Stimulated activated CD4-positive, alpha-beta T cell treated with anti-CD3 and anti-CD28 coated beads, Interleukin-1b, Interleukin-23, amount 100 ng/mL, for 48 hours (primary cell): ENCODE data around the gene SLC34A1.

ENCODE experiments used
- DNase-seq: peaks from one replicate; pipeline ENCODE4 v3.0.0-alpha.2; 2020

SLC34A1 gene

GRCh38 chr5:177389241-177390169 is 5.3 kb downstream of the SLC34A1 start:
- peak; percentile 71 for DNase-seq

GRCh38 chr5:177390363-177391300 is 6.4 kb downstream of the SLC34A1 start:
- peak; percentile 90 for DNase-seq

GRCh38 chr5:177392765-177393164 is 8.5 kb downstream of the SLC34A1 start:
- no peak for DNase-seq

GRCh38 chr5:177393206-177393765 is 9.1 kb downstream of the SLC34A1 start:
- no peak for DNase-seq

GRCh38 chr5:177393990-177394389 is 9.8 kb downstream of the SLC34A1 start:
- DNase-seq: no peak

GRCh38 chr5:177396078-177396477 is 11.8 kb downstream of the SLC34A1 start:
- DNase-seq: no peak

GRCh38 chr5:177396807-177397206 is 12.6 kb downstream of the SLC34A1 start:
- DNase-seq: no peak

- no peak for DNase-seq
Observed at GRCh38 chr5:177397875-177398390, 13.7 kb downstream of the SLC34A1 start.

- no peak for DNase-seq
Observed at GRCh38 chr5:177399997-177400868, 16.0 kb downstream of the SLC34A1 start, which contains the start of gene PFN3. PFN3 (minus strand) TSS chr5:177400661; CDS start chr5:177400576, 85 bp downstream.

- DNase-seq: peak; percentile 77
Observed at GRCh38 chr5:177402271-177403043, 18.2 kb downstream of the SLC34A1 start.

GRCh38 chr5:177403102-177403791 is 19.0 kb downstream of the SLC34A1 start:
- peak; percentile 46 for DNase-seq

GRCh38 chr5:177403792-177404640 is 19.8 kb downstream of the SLC34A1 start:
- peak; percentile 86 for DNase-seq

GRCh38 chr5:177404641-177405179 is 20.5 kb downstream of the SLC34A1 start:
- DNase-seq: no peak

GRCh38 chr5:177405312-177405711 is 21.1 kb downstream of the SLC34A1 start:
- DNase-seq: no peak

GRCh38 chr5:177405805-177406204 is 21.6 kb downstream of the SLC34A1 start:
- DNase-seq: no peak

- DNase-seq: no peak
Observed at GRCh38 chr5:177409043-177409801, 25.0 kb downstream of the SLC34A1 start, which contains the start of gene F12. F12 (minus strand) TSS chr5:177409564; CDS start chr5:177409527, 37 bp downstream.

- DNase-seq: no peak
Observed at GRCh38 chr5:177410575-177410974, 26.3 kb downstream of the SLC34A1 start.

GRCh38 chr5:177412603-177413233 is 28.5 kb downstream of the SLC34A1 start:
- DNase-seq: peak; percentile 37
